ENCODE results near the gene IST1. TPM values are rescaled to one million over a fixed set of nuclear protein-coding genes. Genes with fewer than 3 reads are reported as not detected.
A peak's percentile ranks its signal among the peaks of the same experiment; 100 is the strongest.

IST1 gene
- total and polyA plus RNA-seq, 10 of the 15 experiments (the other 5 are each of a cell fraction or from before 2014, with no cell fraction given) = 97.3 to 293 (median 138) TPM

GRCh38 chr16:71845639-71846430 is 49.5 kb upstream of the IST1 start, which contains the start of gene ATXN1L (continued):
- no peak for TF ChIP-seq FOXK2 (IDR thresholded peaks at IDR 0.05)
- TF ChIP-seq MEF2B (IDR thresholded peaks at IDR 0.05; ENCODE audit: partially characterized antibody, poor library complexity, severe bottlenecking) = peak; percentile 38
- TF ChIP-seq NFYA (IDR thresholded peaks at IDR 0.05; ENCODE audit: borderline replicate concordance, low read depth, low read length) = no peak
- TF ChIP-seq EZH2 (IDR thresholded peaks at IDR 0.05; ENCODE audit: borderline replicate concordance, control insufficient read depth, low read depth, low read length) = no peak
- peak; percentile 94 for TF ChIP-seq ATF3 (IDR thresholded peaks at IDR 0.05; ENCODE audit: borderline replicate concordance, extremely low read depth, low read depth, low read length)
- TF ChIP-seq TARDBP (IDR thresholded peaks at IDR 0.05; ENCODE audit: borderline replicate concordance) = peak; percentile 62
- no peak for TF ChIP-seq PRDM15 (CRISPR knock-in tag; IDR thresholded peaks at IDR 0.05)
- TF ChIP-seq POLR2A (IDR thresholded peaks at IDR 0.05; ENCODE audit: low read depth, low read length) = peak; percentile 94
- TF ChIP-seq HDAC2 (IDR thresholded peaks at IDR 0.05) = no peak
- peak; percentile 59 for TF ChIP-seq ZBTB11 (CRISPR knock-in tag; IDR thresholded peaks at IDR 0.05)
- TF ChIP-seq RELB (IDR thresholded peaks at IDR 0.05; ENCODE audit: low read depth) = peak; percentile 83; the same call in 1 of the 2 replicates
- TF ChIP-seq CEBPB (IDR thresholded peaks at IDR 0.05; ENCODE audit: borderline replicate concordance in 1 of 2, low read depth in 2 of 2, low read length in 2 of 2) = no peak
- no peak for TF ChIP-seq YBX1 (IDR thresholded peaks at IDR 0.05)
- no peak for TF ChIP-seq KAT2A (conservative IDR thresholded peaks at IDR 0.05; ENCODE audit: control insufficient read depth, low read depth, low read length)
- no peak for TF ChIP-seq ZBTB33 (IDR thresholded peaks at IDR 0.05)
- no peak for TF ChIP-seq ZNF274 (IDR thresholded peaks at IDR 0.05; ENCODE audit: insufficient read depth, insufficient read length)
- peak; percentile 49; the same call in 1 of the 2 replicates for TF ChIP-seq STAT1 (conservative IDR thresholded peaks at IDR 0.05)
- no peak for TF ChIP-seq BRCA1 (IDR thresholded peaks at IDR 0.05; ENCODE audit: low read depth, low read length)

All from GM12878 (cell line).